ENCODE results near the gene BCAT1.
"Not testable (repeated sequence)": the region's sequence is repeated elsewhere in the genome, so short reads cannot be mapped to it uniquely, and the experiment has no call there.

The BCAT1 gene

DNA sequence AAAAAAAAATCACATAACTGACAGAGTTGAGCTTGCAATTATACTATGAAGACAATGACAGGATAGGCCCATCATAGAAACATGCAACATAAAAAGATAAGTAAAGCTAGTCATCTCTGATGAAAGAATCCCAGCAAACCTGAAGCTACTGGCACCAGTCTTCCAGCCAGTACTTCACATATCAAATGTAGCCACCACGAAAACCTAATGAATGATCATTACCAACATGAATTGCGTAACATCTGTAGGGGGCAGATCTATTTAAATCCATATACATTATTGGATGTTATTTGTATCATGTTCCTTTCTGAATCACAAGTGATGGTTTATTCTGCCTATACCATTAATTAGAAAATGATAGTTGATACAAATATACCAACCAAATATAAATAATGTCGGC lies 73.9 kb downstream of the BCAT1 start:
- Histone ChIP-seq H3K36me3 (no peaks in the 10 kb centered on the region), H3K4me3 (ENCODE audit: low read depth in 1 of 2, low read length in 1 of 2) (no peak overlapping the region), H3K4me1 (ENCODE audit: control insufficient read depth in 1 of 2, insufficient read depth in 1 of 2, low read depth in 1 of 2, low read length in 1 of 2) (no peaks in the 10 kb centered on the region), H3K27ac (no peak overlapping the region), H3K9me3 (no peaks in the 10 kb centered on the region), H3K27me3 (no peaks in the 10 kb centered on the region)
- TF ChIP-seq, protein P1, sequence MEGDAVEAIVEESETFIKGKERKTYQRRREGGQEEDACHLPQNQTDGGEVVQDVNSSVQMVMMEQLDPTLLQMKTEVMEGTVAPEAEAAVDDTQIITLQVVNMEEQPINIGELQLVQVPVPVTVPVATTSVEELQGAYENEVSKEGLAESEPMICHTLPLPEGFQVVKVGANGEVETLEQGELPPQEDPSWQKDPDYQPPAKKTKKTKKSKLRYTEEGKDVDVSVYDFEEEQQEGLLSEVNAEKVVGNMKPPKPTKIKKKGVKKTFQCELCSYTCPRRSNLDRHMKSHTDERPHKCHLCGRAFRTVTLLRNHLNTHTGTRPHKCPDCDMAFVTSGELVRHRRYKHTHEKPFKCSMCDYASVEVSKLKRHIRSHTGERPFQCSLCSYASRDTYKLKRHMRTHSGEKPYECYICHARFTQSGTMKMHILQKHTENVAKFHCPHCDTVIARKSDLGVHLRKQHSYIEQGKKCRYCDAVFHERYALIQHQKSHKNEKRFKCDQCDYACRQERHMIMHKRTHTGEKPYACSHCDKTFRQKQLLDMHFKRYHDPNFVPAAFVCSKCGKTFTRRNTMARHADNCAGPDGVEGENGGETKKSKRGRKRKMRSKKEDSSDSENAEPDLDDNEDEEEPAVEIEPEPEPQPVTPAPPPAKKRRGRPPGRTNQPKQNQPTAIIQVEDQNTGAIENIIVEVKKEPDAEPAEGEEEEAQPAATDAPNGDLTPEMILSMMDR (IDR thresholded peaks at IDR 0.05): no peak

DNA sequence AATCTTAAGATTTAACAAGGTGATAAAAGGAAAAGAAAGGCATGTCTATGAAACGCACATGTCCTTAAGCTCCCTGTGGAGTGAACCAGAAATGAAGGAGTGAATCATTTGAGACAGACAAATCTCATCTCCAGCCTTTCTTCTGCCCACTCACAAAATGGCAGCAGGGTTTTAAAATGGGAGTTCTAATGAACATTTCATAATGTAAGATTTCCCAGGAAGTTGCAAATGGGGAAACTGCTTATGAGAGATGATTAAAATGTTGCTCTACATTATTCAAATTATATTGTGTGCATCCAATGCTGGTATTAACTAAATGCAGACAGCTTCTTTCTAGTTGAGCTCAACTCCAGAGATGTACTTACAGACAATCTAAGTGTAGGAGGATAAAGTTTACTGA lies 76.7 kb downstream of the BCAT1 start:
- Histone ChIP-seq H3K27me3 (no peaks in the 10 kb centered on the region), H3K9me3 (no peaks in the 10 kb centered on the region), H3K27ac (no peak overlapping the region), H3K4me3 (ENCODE audit: low read depth in 1 of 2, low read length in 1 of 2) (no peak overlapping the region), H3K36me3 (no peaks in the 10 kb centered on the region), H3K4me1 (ENCODE audit: control insufficient read depth in 1 of 2, insufficient read depth in 1 of 2, low read depth in 1 of 2, low read length in 1 of 2) (no peaks in the 10 kb centered on the region)
- TF ChIP-seq, protein P1 (IDR thresholded peaks at IDR 0.05): no peak

DNA sequence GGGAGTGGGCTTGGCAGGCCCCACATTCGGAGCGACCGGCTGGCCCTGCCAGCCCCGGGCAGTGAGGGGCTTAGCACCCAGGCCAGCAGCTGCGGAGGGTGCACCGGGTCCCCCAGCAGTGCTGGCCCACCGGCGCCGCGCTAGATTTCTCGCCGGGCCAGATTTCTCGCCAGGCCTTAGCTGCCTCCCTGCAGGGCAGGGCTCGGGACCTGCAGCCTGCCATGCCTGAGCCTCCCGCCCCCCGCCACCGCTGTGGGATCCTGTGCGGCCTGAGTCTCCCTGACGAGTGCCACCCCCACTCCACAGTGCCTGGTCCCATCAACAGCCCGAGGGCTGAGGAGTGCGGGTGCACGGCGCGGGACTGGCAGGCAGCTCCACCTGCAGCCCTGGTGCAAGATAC lies 82.8 kb downstream of the BCAT1 start:
- H3K9me3 ChIP-seq; H3K4me3 ChIP-seq (ENCODE audit: low read depth in 1 of 2, low read length in 1 of 2); H3K36me3 ChIP-seq; H3K27ac ChIP-seq; H3K4me1 ChIP-seq (ENCODE audit: control insufficient read depth in 1 of 2, insufficient read depth in 1 of 2, low read depth in 1 of 2, low read length in 1 of 2); H3K27me3 ChIP-seq: not testable (repeated sequence)

DNA sequence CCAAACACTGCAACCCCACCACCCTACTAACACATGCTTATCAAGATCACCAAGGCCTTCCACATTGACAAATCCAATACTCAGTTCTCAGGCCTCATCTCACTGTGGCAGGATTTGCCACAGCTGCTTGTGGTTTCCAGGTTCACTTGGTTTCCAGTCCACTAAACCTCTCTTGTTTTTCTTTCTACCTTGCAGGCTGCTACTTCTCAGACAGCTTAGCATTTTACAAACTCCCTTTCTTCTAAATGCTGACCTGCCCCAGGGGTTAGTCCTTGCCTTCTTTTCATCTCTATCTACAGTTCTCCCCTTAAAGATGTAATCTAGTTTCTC lies 84.1 kb downstream of the BCAT1 start:
- Histone ChIP-seq H3K36me3 (no peaks in the 10 kb centered on the region), H3K4me3 (ENCODE audit: low read depth in 1 of 2, low read length in 1 of 2) (no peak overlapping the region), H3K27me3 (no peaks in the 10 kb centered on the region), H3K27ac (no peak overlapping the region), H3K9me3 (no peaks in the 10 kb centered on the region), H3K4me1 (ENCODE audit: control insufficient read depth in 1 of 2, insufficient read depth in 1 of 2, low read depth in 1 of 2, low read length in 1 of 2) (no peaks in the 10 kb centered on the region)
- TF ChIP-seq, protein P1 (IDR thresholded peaks at IDR 0.05): no peak

DNA sequence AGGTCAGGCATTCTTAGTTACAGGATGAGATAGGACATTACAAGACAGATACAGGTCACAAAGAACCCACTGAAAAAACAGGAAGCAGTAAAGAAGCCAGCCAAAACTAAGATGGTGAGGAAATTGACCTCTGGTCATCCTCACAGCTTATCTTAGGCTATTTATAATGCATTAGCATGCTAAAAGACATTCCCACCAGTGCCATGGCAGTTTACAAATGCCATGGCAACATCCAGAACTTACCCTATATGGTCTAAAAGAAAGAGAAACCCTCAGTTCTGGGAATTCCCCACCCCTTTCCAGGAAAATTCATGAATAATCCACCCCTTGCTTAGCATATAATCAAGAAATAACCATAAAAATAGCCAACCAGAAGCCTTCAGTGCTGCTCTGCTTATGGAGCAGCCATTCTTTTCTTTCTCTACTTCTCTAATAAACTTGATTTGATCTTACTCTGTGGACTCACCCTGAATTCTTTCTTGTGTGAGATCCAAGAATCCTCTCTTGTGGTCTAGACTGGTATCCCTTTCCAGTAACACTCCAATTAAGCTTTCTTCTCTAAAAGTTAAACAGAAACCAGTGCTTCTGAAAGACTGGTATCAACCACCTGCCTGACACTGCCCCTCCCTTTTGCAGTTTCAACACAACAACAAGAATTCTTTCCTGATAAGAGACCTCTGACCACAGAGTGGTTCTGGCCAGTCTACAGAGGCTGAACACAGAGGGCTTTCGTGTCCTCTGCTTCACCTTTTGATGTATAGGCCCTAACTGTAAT lies 86.9 kb downstream of the BCAT1 start:
- TF ChIP-seq, protein P1 (IDR thresholded peaks at IDR 0.05): no peak
- Histone ChIP-seq H3K4me3 (ENCODE audit: low read depth in 1 of 2, low read length in 1 of 2) (no peak overlapping the region), H3K9me3 (no peaks in the 10 kb centered on the region), H3K27me3 (no peaks in the 10 kb centered on the region), H3K27ac (no peak overlapping the region), H3K36me3 (no peaks in the 10 kb centered on the region), H3K4me1 (ENCODE audit: control insufficient read depth in 1 of 2, insufficient read depth in 1 of 2, low read depth in 1 of 2, low read length in 1 of 2) (no peaks in the 10 kb centered on the region)

DNA sequence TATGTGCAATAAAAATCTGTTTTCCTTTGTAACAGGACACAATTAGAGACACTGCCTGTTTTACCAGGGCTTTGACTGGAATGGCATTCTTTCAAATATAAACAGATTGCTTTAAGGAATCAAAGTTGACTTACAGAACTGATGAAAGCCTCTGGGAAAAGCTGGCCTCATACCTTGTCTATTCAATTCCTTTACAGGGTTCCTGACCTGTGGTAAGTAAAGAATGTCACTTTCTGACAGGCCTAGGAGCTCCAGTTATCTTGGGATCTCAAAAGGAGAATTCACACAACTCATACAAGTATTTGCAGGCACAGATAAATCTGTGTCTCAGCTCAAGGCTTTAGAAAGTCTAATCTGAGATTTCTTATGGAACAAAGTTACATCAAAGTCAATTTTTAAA lies 88.4 kb downstream of the BCAT1 start:
- H3K4me3 ChIP-seq (ENCODE audit: low read depth in 1 of 2, low read length in 1 of 2): no peak overlapping the region
- H3K27ac ChIP-seq: no peak overlapping the region
- H3K36me3 ChIP-seq: no peaks in the 10 kb centered on the region
- no peaks in the 10 kb centered on the region for H3K4me1 ChIP-seq (ENCODE audit: control insufficient read depth in 1 of 2, insufficient read depth in 1 of 2, low read depth in 1 of 2, low read length in 1 of 2)
- TF ChIP-seq, protein P1 (IDR thresholded peaks at IDR 0.05): no peak
- H3K9me3 ChIP-seq: no peaks in the 10 kb centered on the region
- H3K27me3 ChIP-seq: no peaks in the 10 kb centered on the region

All from neutrophil (primary cell).